Measurements from ENCODE around the gene ZSWIM4.

Gene ZSWIM4

DNA sequence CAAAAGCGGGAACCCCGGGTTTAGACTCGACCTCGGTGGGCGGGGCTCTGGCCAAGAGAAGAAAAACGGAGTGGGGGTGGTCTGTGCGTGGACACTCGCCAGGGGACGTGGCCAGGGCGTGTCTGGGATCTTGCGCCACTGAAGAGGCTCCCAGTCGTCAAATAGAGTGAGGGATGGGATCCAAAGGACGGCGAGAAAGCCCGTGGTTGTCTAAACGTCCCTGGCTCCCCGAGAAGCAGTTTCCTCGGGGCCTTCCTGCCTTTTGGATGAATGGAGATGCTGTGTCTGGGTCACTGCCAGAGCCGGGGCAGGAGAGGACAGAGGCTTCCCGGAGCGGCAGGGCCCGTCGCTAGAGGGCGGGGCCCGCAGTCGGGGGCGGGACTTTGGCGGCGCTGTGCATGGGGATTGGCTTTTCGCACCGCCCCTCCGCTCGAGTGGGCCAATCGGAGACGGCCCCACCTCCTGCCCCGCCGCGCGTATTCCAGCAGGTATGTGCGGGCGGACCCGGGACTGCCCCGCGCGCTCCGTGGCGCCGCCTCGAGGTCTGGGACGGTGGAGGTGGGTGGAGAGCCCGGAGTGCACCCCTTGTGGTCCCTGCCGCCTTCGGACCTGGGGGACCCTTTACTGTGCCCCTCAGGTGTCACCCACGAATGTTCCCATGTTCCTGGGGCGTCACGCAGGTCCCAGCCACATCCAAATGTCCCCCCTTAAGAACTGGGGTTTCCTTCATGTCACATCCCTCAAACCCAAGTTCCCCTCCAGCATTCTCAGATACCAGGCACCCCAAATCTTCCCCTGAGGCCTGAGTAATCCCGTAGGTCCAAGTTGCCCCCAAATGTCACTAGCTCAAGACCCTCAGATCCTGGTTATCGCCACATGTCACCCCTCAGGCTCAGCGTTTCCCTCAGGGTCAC lies 38.3 kb downstream of the ZSWIM4 start:
- Histone ChIP-seq H3K4me1 (ENCODE audit: control insufficient read depth in 1 of 2, insufficient read depth in 2 of 2, low read length in 2 of 2) (peaks cover 17 to 40% of the 10 kb centered on the region in 2 donors), H3K9me3 (ENCODE audit: control insufficient read depth in 1 of 2, low read length in 2 of 2) (no peaks in the 10 kb centered on the region), H3K36me3 (ENCODE audit: control insufficient read depth in 1 of 2, insufficient read depth in 2 of 2, low read length in 2 of 2) (peaks cover 0 to 12% of the 10 kb centered on the region in 2 donors), H3K4me3 (ENCODE audit: low read depth in 1 of 2, low read length in 2 of 2) (peak overlapping the region; percentile 73 to 80), H3K9ac (ENCODE audit: low read depth in 1 of 2, low read length in 2 of 2) (peak overlapping the region; percentile 61 to 79), H3K27me3 (ENCODE audit: control insufficient read depth in 1 of 2, insufficient read depth in 2 of 2, low read length in 2 of 2) (no peaks in the 10 kb centered on the region), H3K27ac (ENCODE audit: low read depth, low read length) (peak overlapping the region; percentile 68)

DNA sequence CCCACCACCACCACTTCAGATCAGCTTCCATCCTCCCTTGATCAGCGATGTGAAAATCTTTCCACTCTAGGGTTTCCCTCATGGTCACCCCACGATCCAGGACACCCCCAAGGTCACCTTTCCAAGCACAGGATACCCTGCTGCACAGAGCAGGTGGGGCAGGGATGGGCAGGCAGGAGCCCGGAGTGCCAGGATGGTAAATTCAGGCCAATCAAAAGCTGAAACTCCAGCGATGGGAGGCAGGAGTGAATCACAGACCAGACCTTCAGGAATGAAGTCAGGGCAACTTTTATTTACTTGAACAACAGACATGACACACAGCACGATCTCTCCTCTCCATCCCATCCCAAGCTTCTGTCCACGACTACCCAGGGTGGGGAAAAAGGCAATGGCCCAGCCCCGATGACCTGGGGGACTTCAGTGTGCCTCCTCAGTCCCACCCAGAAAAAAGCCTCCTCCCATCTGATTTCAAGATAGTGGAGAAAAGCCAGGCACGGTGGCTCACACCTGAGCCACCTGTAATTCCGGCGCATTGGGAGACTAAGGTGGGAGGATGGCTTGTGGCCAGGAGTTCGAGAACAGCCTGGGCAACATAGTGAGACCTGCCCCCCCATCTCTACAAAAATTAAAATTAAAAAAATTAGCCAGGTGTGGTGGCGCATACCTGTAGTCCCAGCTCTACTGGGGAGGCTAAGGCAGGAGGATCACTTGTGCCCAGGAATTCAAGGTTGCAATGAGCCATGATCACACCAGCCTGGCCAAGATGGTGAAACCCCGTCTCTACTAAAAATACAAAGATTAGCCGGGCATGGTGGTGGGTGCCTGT lies 39.2 kb downstream of the ZSWIM4 start:
- Histone ChIP-seq H3K27ac (ENCODE audit: low read depth, low read length) (peak overlapping the region; percentile 68), H3K9me3 (ENCODE audit: control insufficient read depth in 1 of 2, low read length in 2 of 2) (no peaks in the 10 kb centered on the region), H3K9ac (ENCODE audit: low read depth in 1 of 2, low read length in 2 of 2) (peak overlapping the region; percentile 40 to 61), H3K4me3 (ENCODE audit: low read depth in 1 of 2, low read length in 2 of 2) (peak overlapping the region; percentile 58 to 80), H3K36me3 (ENCODE audit: control insufficient read depth in 1 of 2, insufficient read depth in 2 of 2, low read length in 2 of 2) (peaks cover 0 to 12% of the 10 kb centered on the region in 2 donors), H3K4me1 (ENCODE audit: control insufficient read depth in 1 of 2, insufficient read depth in 2 of 2, low read length in 2 of 2) (peaks cover 25 to 49% of the 10 kb centered on the region in 2 donors), H3K27me3 (ENCODE audit: control insufficient read depth in 1 of 2, insufficient read depth in 2 of 2, low read length in 2 of 2) (no peaks in the 10 kb centered on the region)

DNA sequence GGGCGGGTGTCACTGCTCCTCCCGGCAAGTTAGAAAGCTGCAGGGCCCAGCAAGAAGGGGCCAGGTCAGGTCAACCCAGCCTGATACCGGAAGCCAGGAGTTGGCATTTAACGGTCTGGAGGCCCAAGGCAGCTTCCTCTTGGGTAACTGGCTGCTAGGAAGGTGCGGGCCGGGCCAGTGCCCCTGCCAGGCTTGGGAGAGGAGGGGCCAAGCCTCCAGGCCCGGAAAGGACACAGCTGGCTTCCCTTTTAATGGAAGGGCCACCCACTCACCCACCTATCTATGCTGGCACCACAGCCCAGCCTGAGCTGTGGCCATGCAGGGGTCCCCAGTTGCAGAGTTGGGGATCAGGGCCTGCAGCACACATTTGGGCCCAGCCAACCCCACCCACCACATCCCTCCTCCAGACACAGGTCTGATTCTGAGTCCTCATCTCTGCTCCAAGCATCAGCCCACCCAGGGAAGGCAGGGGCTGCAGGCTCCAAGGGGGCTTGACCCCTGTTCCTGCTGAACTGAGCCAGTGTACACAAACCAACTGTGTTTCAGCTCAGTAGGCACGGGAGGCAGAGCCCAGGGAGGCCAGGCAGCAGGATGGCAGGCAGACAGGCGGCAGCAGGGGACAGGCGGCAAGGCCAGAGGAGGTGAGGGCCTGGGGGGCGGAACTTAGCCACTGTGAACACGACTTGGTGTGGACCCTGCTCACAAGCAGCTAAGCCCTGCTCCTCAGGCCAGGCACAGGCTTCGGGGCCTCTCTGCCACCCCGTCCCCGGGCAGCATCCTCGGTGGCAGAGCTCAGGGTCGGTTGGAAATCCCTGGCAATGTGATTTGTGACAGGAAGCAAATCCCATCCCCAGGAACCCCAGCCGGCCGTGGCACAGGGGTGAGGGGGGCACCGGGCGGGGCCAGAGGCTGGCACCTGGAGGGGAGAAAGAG lies 40.8 kb downstream of the ZSWIM4 start:
- Histone ChIP-seq H3K27ac (ENCODE audit: low read depth, low read length) (peak overlapping the region; percentile 58), H3K9me3 (ENCODE audit: control insufficient read depth in 1 of 2, low read length in 2 of 2) (no peaks in the 10 kb centered on the region), H3K27me3 (ENCODE audit: control insufficient read depth in 1 of 2, insufficient read depth in 2 of 2, low read length in 2 of 2) (no peaks in the 10 kb centered on the region), H3K9ac (ENCODE audit: low read depth in 1 of 2, low read length in 2 of 2) (peak overlapping the region in 1 of 2 donors; percentile 18), H3K4me1 (ENCODE audit: control insufficient read depth in 1 of 2, insufficient read depth in 2 of 2, low read length in 2 of 2) (peaks cover 38 to 64% of the 10 kb centered on the region in 2 donors), H3K36me3 (ENCODE audit: control insufficient read depth in 1 of 2, insufficient read depth in 2 of 2, low read length in 2 of 2) (peaks cover 0 to 9% of the 10 kb centered on the region in 2 donors), H3K4me3 (ENCODE audit: low read depth in 1 of 2, low read length in 2 of 2) (peak overlapping the region in 1 of 2 donors; percentile 32)

DNA sequence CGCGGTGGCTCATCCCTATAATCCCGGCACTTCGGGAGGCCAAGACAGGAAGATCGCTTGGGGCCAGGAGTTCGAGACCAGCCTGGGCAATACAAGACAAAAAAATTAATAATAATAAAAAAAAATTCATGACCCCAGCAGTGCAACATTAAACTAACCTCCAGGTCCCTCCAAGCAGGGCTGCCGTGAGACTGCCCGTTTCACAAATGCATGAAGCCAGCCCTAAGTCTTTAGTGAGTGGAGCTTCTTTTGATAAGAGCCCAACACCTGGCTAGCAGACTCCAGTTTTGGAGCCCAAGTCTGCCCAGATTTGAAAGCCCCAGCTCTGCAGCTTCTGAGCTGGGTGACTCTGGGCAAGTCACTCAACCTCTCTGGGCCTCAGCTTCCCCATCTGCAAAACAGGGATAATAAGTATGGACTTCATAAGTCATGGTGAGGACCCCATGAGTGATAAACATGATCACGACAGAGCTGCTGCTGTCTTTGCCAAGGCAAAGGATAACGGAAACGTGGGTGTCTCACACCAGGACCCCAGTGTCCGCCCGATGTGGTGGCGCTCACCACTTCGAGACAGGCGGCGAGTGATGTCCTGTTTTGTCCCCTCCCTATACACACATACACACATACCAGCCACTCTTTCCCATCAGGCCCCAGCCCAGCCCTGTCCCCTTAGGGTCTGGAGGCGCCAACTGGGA lies 43.3 kb downstream of the ZSWIM4 start:
- Histone ChIP-seq H3K4me3 (ENCODE audit: low read depth in 1 of 2, low read length in 2 of 2) (peak overlapping the region; percentile 79 to 88), H3K9ac (ENCODE audit: low read depth in 1 of 2, low read length in 2 of 2) (peak overlapping the region; percentile 79 to 88), H3K4me1 (ENCODE audit: control insufficient read depth in 1 of 2, insufficient read depth in 2 of 2, low read length in 2 of 2) (peaks cover 54 to 74% of the 10 kb centered on the region in 2 donors)

DNA sequence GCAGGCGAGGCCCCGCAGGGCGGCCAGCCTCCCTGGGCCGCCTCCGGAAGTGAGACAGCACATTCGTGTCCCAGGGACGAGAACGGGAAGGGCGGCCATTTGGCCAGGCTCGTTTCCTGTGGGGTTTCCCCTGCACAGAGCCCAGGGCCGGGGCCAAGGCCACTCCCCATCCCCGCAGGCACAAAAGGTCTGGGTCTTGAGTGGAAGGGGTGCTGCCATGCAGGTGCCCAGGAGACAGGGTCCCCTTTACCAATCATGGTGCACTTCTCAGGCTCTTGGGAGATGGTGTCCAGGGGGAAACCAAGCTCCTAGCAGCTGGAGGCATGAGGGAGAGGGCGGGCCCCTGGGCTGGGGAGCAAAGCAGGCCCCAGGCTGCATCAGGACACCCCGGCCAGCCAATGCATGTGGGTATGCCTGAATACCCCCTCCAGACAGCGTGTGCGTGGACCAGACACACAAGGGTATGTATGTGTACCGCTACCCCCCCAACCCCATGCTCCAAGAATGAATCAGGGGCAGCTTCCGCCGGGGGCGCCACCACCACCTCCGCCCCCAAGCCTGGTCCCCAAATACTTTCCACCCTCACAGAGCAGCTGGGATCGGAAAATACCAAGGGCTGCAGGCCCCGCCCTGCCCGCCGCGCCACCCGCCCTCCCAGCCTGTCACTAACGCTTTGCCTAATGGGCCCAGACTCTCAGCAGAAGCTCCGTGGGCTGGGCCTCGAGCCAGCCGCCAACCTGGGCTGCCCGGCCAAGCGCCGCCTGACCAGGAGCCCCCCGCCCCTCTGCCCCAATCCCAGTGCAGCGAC lies 44.1 kb downstream of the ZSWIM4 start:
- Histone ChIP-seq H3K4me1 (ENCODE audit: control insufficient read depth in 1 of 2, insufficient read depth in 2 of 2, low read length in 2 of 2) (peaks cover 52 to 73% of the 10 kb centered on the region in 2 donors), H3K9me3 (ENCODE audit: control insufficient read depth in 1 of 2, low read length in 2 of 2) (no peaks in the 10 kb centered on the region), H3K27me3 (ENCODE audit: control insufficient read depth in 1 of 2, insufficient read depth in 2 of 2, low read length in 2 of 2) (no peaks in the 10 kb centered on the region), H3K27ac (ENCODE audit: low read depth, low read length) (peak overlapping the region; percentile 97), H3K9ac (ENCODE audit: low read depth in 1 of 2, low read length in 2 of 2) (peak overlapping the region; percentile 83 to 88), H3K36me3 (ENCODE audit: control insufficient read depth in 1 of 2, insufficient read depth in 2 of 2, low read length in 2 of 2) (peaks cover 0 to 9% of the 10 kb centered on the region in 2 donors), H3K4me3 (ENCODE audit: low read depth in 1 of 2, low read length in 2 of 2) (peak overlapping the region; percentile 79 to 88)

More for the DNA sequence above, 43.3 kb downstream of the ZSWIM4 start:
- Histone ChIP-seq H3K36me3 (ENCODE audit: control insufficient read depth in 1 of 2, insufficient read depth in 2 of 2, low read length in 2 of 2) (peaks cover 0 to 9% of the 10 kb centered on the region in 2 donors), H3K27ac (ENCODE audit: low read depth, low read length) (peak overlapping the region; percentile 97), H3K9me3 (ENCODE audit: control insufficient read depth in 1 of 2, low read length in 2 of 2) (no peaks in the 10 kb centered on the region), H3K27me3 (ENCODE audit: control insufficient read depth in 1 of 2, insufficient read depth in 2 of 2, low read length in 2 of 2) (no peaks in the 10 kb centered on the region)

DNA sequence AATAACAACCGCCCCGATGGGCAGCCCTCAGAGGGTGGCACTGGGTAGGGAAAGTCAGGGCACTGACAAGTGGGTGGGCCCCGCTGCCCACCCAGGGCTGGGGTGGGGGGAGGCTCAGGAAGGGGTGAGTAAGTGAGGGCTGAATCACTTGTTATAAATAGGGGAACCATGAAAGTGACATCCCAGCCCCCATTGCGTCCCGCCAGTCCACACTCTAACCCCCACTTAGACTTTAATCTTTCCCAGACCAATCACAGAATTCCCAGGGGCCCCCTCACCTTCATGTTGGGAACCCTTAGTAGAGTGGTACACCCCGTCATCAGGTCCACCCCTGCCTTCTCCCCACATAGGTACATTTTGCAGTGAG lies 44.7 kb downstream of the ZSWIM4 start:
- Histone ChIP-seq H3K9ac (ENCODE audit: low read depth in 1 of 2, low read length in 2 of 2) (peak overlapping the region; percentile 83 to 88), H3K4me1 (ENCODE audit: control insufficient read depth in 1 of 2, insufficient read depth in 2 of 2, low read length in 2 of 2) (peaks cover 50 to 72% of the 10 kb centered on the region in 2 donors), H3K4me3 (ENCODE audit: low read depth in 1 of 2, low read length in 2 of 2) (peak overlapping the region; percentile 79 to 88), H3K27me3 (ENCODE audit: control insufficient read depth in 1 of 2, insufficient read depth in 2 of 2, low read length in 2 of 2) (no peaks in the 10 kb centered on the region), H3K27ac (ENCODE audit: low read depth, low read length) (peak overlapping the region; percentile 97), H3K9me3 (ENCODE audit: control insufficient read depth in 1 of 2, low read length in 2 of 2) (no peaks in the 10 kb centered on the region), H3K36me3 (ENCODE audit: control insufficient read depth in 1 of 2, insufficient read depth in 2 of 2, low read length in 2 of 2) (peaks cover 0 to 9% of the 10 kb centered on the region in 2 donors)

DNA sequence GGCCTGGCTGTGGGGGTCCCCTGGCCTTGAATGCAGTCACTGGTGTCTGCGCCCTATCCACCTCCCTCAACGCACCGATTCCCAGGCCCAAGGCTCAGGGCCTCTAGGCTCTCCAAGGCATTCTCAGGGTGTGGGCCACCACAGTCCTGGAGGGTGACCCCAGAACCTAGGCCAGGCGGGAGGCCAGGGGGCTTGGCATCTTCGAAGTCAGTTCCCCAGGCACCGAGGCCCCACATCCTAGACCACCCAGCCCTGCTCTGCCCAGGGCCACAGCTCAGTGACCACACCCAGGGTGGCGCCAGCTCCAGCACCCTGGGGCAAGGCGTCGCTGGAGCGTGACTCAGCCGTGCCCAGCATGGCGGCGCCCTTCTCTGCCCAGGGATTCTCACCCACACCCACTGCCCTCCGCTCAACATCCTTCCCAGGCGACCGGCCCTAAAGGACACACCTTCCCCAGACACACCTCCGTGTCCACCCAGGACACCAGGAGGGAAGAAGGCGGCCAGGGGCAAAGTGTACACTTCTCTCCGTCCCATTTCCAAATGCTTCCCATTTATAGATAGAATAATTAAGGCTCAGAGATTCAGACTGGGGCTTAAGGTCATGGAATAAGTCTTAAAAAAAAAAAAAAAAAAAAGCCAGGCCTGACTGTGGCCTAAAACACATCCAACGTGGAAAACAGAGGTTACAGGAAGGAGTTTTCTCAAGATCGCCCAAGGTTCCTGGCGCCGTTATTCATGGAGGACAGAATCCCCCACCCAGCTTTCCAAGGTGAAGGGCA lies 45.3 kb downstream of the ZSWIM4 start:
- Histone ChIP-seq H3K27ac (ENCODE audit: low read depth, low read length) (peak overlapping the region; percentile 97), H3K36me3 (ENCODE audit: control insufficient read depth in 1 of 2, insufficient read depth in 2 of 2, low read length in 2 of 2) (peaks cover 0 to 9% of the 10 kb centered on the region in 2 donors), H3K4me3 (ENCODE audit: low read depth in 1 of 2, low read length in 2 of 2) (peak overlapping the region; percentile 79 to 88), H3K9ac (ENCODE audit: low read depth in 1 of 2, low read length in 2 of 2) (peak overlapping the region; percentile 83 to 88), H3K27me3 (ENCODE audit: control insufficient read depth in 1 of 2, insufficient read depth in 2 of 2, low read length in 2 of 2) (no peaks in the 10 kb centered on the region), H3K4me1 (ENCODE audit: control insufficient read depth in 1 of 2, insufficient read depth in 2 of 2, low read length in 2 of 2) (peaks cover 50 to 72% of the 10 kb centered on the region in 2 donors), H3K9me3 (ENCODE audit: control insufficient read depth in 1 of 2, low read length in 2 of 2) (no peaks in the 10 kb centered on the region)
